H1 (cell line): Measurements from ENCODE around the gene INPP5E. TPM values are rescaled to one million over a fixed set of nuclear protein-coding genes. Genes with fewer than 3 reads are reported as not detected.

Source experiments
- CTCF ChIA-PET: fragments of 300-600 bp; sonication (Branson Sonifier 250); formaldehyde crosslinking; loops from one replicate; lab custom pipeline; 2021; ENCODE audit not compliant: partially characterized antibody; lab: Charles Lee
- POLR2A ChIA-PET: fragments of 300-600 bp; sonication (Branson Sonifier 250); formaldehyde crosslinking; loops from one replicate; lab custom pipeline; 2021; ENCODE audit warnings: inconsistent platforms; ENCODE audit not compliant: partially characterized antibody; lab: Charles Lee
- DNase-seq, 2 experiments: peaks; one replicate each; pipeline versions ENCODE4 v3.0.0 to v3.0.0-alpha.2; 2010 to 2022; ENCODE audit warnings: low spot score in 2 of 2, low read depth in 1 of 2, mixed read lengths in 1 of 2
- FAIRE-seq: peaks from 2 replicates; lab custom pipeline; 2011; peaks lifted over from hg19 to GRCh38; lab: Jason Lieb, UNC
- H2AFZ ChIP-seq: 2 replicates; pipeline ENCODE4 v1.8.1; 2012; ENCODE audit warnings: low read length, inconsistent platforms
- H2AK5ac ChIP-seq: 2 replicates; pipeline ENCODE4 v1.6.1; 2013; ENCODE audit warnings: low read depth, low read length
- H2BK120ac ChIP-seq: replicated peaks from 2 replicates; pipeline ENCODE3; 2013; ENCODE audit warnings: low read depth, low read length, inconsistent platforms
- H2BK12ac ChIP-seq: 2 replicates; pipeline ENCODE4 v1.6.1; 2013; ENCODE audit warnings: low read depth, low read length
- H2BK15ac ChIP-seq: 2 replicates; pipeline ENCODE4 v1.6.1; 2013; ENCODE audit warnings: low read length
- H2BK20ac ChIP-seq: 2 replicates; pipeline ENCODE4 v1.6.1; 2013; ENCODE audit warnings: low read length
- H2BK5ac ChIP-seq: 2 replicates; pipeline ENCODE4 v1.6.1; 2013; ENCODE audit warnings: low read depth, low read length
- H3K14ac ChIP-seq: 2 replicates; pipeline ENCODE4 v1.6.1; 2013; ENCODE audit warnings: inconsistent platforms; ENCODE audit not compliant: insufficient read length
- H3K18ac ChIP-seq: 2 replicates; pipeline ENCODE4 v1.6.1; 2013; ENCODE audit warnings: low read length; ENCODE audit errors: extremely low read depth
- H3K23ac ChIP-seq: 2 replicates; pipeline ENCODE4 v1.6.1; 2013; ENCODE audit warnings: inconsistent platforms; ENCODE audit not compliant: insufficient read length
- H3K23me2 ChIP-seq: 2 replicates; pipeline ENCODE4 v1.6.1; 2013; ENCODE audit warnings: low read depth, low read length
- H3K27ac ChIP-seq: 2 replicates; pipeline ENCODE4 v1.6.1; 2011; ENCODE audit warnings: low read depth, low read length, inconsistent platforms
- H3K27me3 ChIP-seq, 4 experiments: replicated peaks in 1 of 4; 1 replicate in 1 of 4; 2 replicates in 3 of 4; pipeline versions ENCODE4 v1.6.1 to v1.8.1; 2011 to 2013; ENCODE audit warnings: low read length in 3 of 4, mild to moderate bottlenecking in 3 of 4, inconsistent platforms in 2 of 4, mixed read lengths in 2 of 4, moderate library complexity in 1 of 4; ENCODE audit not compliant: control insufficient read depth in 3 of 4, insufficient read depth in 3 of 4; ENCODE audit errors: extremely low read depth in 1 of 4
- H3K36me3 ChIP-seq, 4 experiments: 2 replicates each; pipeline versions ENCODE4 v1.6.1 to v1.8.1; 2011 to 2013; ENCODE audit warnings: mild to moderate bottlenecking in 4 of 4, low read length in 3 of 4, moderate library complexity in 2 of 4, control low read depth in 1 of 4, inconsistent platforms in 1 of 4; ENCODE audit not compliant: insufficient read depth in 4 of 4, control insufficient read depth in 2 of 4
- H3K4ac ChIP-seq: replicated peaks from 2 replicates; pipeline ENCODE3; 2013; ENCODE audit warnings: low read length, low read depth, mixed read lengths, inconsistent platforms; ENCODE audit not compliant: insufficient read length
- H3K4me1 ChIP-seq, 4 experiments: replicated peaks in 1 of 4; 1 replicate in 1 of 4; 2 replicates in 3 of 4; pipeline versions ENCODE4 v1.6.1 to v1.8.1; 2011 to 2013; ENCODE audit warnings: low read length in 3 of 4, inconsistent platforms in 2 of 4, mixed read lengths in 1 of 4; ENCODE audit not compliant: insufficient read depth in 4 of 4, control insufficient read depth in 3 of 4
- H3K4me2 ChIP-seq, 2 experiments: 2 replicates each; pipeline versions ENCODE4 v1.6.1 to v1.8.1; 2011 to 2013; ENCODE audit warnings: low read depth in 2 of 2, low read length in 2 of 2, control low read depth in 1 of 2, inconsistent platforms in 1 of 2, mild to moderate bottlenecking in 1 of 2; ENCODE audit not compliant: insufficient read depth in 1 of 2
- H3K4me3 ChIP-seq, 4 experiments: fragments of 200-600, 300-600 bp in 1 of 4; sonication (generic), shearing (Covaris generic), sonication (Bioruptor Twin) in 1 of 4; 2 replicates each; pipeline versions ENCODE4 v1.5.1 to v1.8.1; 2011 to 2016; ENCODE audit warnings: low read length in 4 of 4, low read depth in 3 of 4, control low read depth in 2 of 4, inconsistent platforms in 2 of 4, mild to moderate bottlenecking in 2 of 4, mixed read lengths in 1 of 4, moderate library complexity in 1 of 4; ENCODE audit not compliant: insufficient read depth in 2 of 4; ENCODE audit errors: extremely low read depth in 1 of 4
- H3K56ac ChIP-seq: replicated peaks from 2 replicates; pipeline ENCODE3; 2013; ENCODE audit warnings: low read depth, mild to moderate bottlenecking, mixed read lengths, low read length, inconsistent platforms; ENCODE audit not compliant: insufficient read length
- H3K79me1 ChIP-seq: 2 replicates; pipeline ENCODE4 v1.6.1; 2013; ENCODE audit warnings: low read depth, low read length, control low read depth
- H3K79me2 ChIP-seq, 2 experiments: 2 replicates each; pipeline versions ENCODE4 v1.6.1 to v1.8.1; 2012 to 2013; ENCODE audit warnings: low read length in 2 of 2, mild to moderate bottlenecking in 2 of 2, inconsistent platforms in 1 of 2; ENCODE audit not compliant: insufficient read depth in 2 of 2, control insufficient read depth in 1 of 2
- H3K9ac ChIP-seq, 4 experiments: replicated peaks in 1 of 4; 1 replicate in 1 of 4; 2 replicates in 3 of 4; pipeline versions ENCODE4 v1.6.1 to v1.8.1; 2011 to 2013; ENCODE audit warnings: low read depth in 3 of 4, low read length in 3 of 4, control low read depth in 2 of 4, mild to moderate bottlenecking in 2 of 4, moderate library complexity in 2 of 4, inconsistent platforms in 1 of 4; ENCODE audit errors: extremely low read depth in 1 of 4
- H3K9me3 ChIP-seq, 2 experiments: 2 replicates each; pipeline versions ENCODE4 v1.6.1 to v1.8.1; 2012 to 2013; ENCODE audit warnings: mild to moderate bottlenecking in 2 of 2, moderate library complexity in 2 of 2, control low read depth in 1 of 2, inconsistent platforms in 1 of 2, low read depth in 1 of 2, low read length in 1 of 2, mixed read lengths in 1 of 2; ENCODE audit not compliant: insufficient read depth in 2 of 2
- H4K20me1 ChIP-seq, 2 experiments: replicated peaks in 1 of 2; 2 replicates each; pipeline versions ENCODE3 to v1.8.1; 2011 to 2013; ENCODE audit warnings: inconsistent platforms in 2 of 2, low read length in 2 of 2, mild to moderate bottlenecking in 1 of 2; ENCODE audit not compliant: insufficient read depth in 2 of 2, control insufficient read depth in 1 of 2
- H4K5ac ChIP-seq: 2 replicates; pipeline ENCODE4 v1.6.1; 2013; ENCODE audit warnings: low read length, low read depth, mixed read lengths, inconsistent platforms; ENCODE audit not compliant: insufficient read length
- H4K8ac ChIP-seq: 2 replicates; pipeline ENCODE4 v1.8.0; 2013; ENCODE audit warnings: mild to moderate bottlenecking, moderate library complexity, low read length, inconsistent platforms; ENCODE audit not compliant: insufficient read depth; ENCODE audit errors: extremely low read depth
- H4K91ac ChIP-seq: replicated peaks from 2 replicates; pipeline ENCODE3; 2013; ENCODE audit warnings: low read length, mixed read lengths, inconsistent platforms; ENCODE audit not compliant: insufficient read length
- BRCA1 ChIP-seq: IDR thresholded peaks from 2 replicates; pipeline ENCODE4 v1.6.1; 2012; ENCODE audit warnings: low read depth, low read length, improper control_type of control experiment
- CBX8 ChIP-seq: fragments of 300-800, 300-1000 bp; sonication (generic); IDR thresholded peaks from 2 replicates; pipeline ENCODE4 v1.7.1; 2016; ENCODE audit warnings: low read depth, low read length, borderline replicate concordance
- GTF2F1 ChIP-seq: IDR thresholded peaks from 2 replicates; pipeline ENCODE4 v1.6.1; 2012; ENCODE audit warnings: low read depth, low read length, improper control_type of control experiment, borderline replicate concordance
- KDM4A ChIP-seq: IDR thresholded peaks from one replicate; pipeline ENCODE4 v1.7.1; 2012; ENCODE audit warnings: low read depth, mild to moderate bottlenecking, moderate library complexity, low read length, inconsistent platforms; ENCODE audit not compliant: severe bottlenecking
- RAD21 ChIP-seq, 2 experiments: IDR thresholded peaks in 1 of 2; conservative IDR thresholded peaks in 1 of 2; 2 replicates each; pipeline ENCODE4 v1.6.1; 2011; ENCODE audit warnings: low read depth in 2 of 2, low read length in 2 of 2, improper control_type of control experiment in 1 of 2, inconsistent platforms in 1 of 2, mild to moderate bottlenecking in 1 of 2, moderate library complexity in 1 of 2
- RBBP5 ChIP-seq: IDR thresholded peaks from 2 replicates; pipeline ENCODE4 v1.7.1; 2012; ENCODE audit warnings: low read depth, mild to moderate bottlenecking, inconsistent platforms, low read length, moderate library complexity, borderline replicate concordance
- RFX5 ChIP-seq: IDR thresholded peaks from 2 replicates; pipeline ENCODE4 v1.6.1; 2011; ENCODE audit warnings: low read depth, low read length, improper control_type of control experiment, borderline replicate concordance
- SIRT6 ChIP-seq: IDR thresholded peaks from one replicate; pipeline ENCODE4 v1.7.1; 2012; ENCODE audit warnings: low read length, inconsistent platforms
- SP4 ChIP-seq: IDR thresholded peaks from 2 replicates; pipeline ENCODE4 v1.6.1; 2012; ENCODE audit warnings: low read length, inconsistent platforms
- WGBS, 2 experiments: shearing (Covaris generic) in 1 of 2; methylation state at CpG; one replicate each; pipeline versions ENCODE4 v1.1.6 to v1.1.7; 2013 to 2015; ENCODE audit warnings: low lambda C conversion rate in 2 of 2, mixed read lengths in 2 of 2, inconsistent platforms in 1 of 2, low coverage in 1 of 2, missing lambda C conversion rate in 1 of 2; ENCODE audit not compliant: insufficient replicate concordance in 2 of 2, insufficient coverage in 1 of 2, insufficient read length in 1 of 2; ENCODE audit errors: extremely low coverage in 1 of 2, missing lambda C conversion rate in 1 of 2; 5-methylcytosine and 5-hydroxymethylcytosine counted together
- polyA plus RNA-seq, 7 experiments: library from polyadenylated mRNA; depleted of rRNA in 3 of 7; stranded (reverse) in 5 of 7; unstranded in 2 of 7; fragments of >200 nt in 5 of 7; fragments of 200-250 nt in 2 of 7; gene quantifications; 1 replicate in 5 of 7; 2 replicates in 1 of 7; 4 replicates in 1 of 7; pipeline versions ENCODE4 v1.2.1 to v1.2.3, GENCODE V29; 2011 to 2013; ENCODE audit warnings: missing spikeins in 2 of 7, mixed read lengths in 2 of 7
- total RNA-seq: library from RNA; stranded (reverse); fragmentation: NEBNext Ultra II Directional; extraction: Animal tissue kit (Norgen Biotek cat#: 25700); gene quantifications from 2 replicates; pipeline ENCODE4 v1.2.1, GENCODE V29; 2021

Gene INPP5E
- total and polyA plus RNA-seq, 2 of the 8 experiments (the other 6 are each of a cell fraction or from before 2014, with no cell fraction given) = 8.7 to 11.3 TPM

DNA sequence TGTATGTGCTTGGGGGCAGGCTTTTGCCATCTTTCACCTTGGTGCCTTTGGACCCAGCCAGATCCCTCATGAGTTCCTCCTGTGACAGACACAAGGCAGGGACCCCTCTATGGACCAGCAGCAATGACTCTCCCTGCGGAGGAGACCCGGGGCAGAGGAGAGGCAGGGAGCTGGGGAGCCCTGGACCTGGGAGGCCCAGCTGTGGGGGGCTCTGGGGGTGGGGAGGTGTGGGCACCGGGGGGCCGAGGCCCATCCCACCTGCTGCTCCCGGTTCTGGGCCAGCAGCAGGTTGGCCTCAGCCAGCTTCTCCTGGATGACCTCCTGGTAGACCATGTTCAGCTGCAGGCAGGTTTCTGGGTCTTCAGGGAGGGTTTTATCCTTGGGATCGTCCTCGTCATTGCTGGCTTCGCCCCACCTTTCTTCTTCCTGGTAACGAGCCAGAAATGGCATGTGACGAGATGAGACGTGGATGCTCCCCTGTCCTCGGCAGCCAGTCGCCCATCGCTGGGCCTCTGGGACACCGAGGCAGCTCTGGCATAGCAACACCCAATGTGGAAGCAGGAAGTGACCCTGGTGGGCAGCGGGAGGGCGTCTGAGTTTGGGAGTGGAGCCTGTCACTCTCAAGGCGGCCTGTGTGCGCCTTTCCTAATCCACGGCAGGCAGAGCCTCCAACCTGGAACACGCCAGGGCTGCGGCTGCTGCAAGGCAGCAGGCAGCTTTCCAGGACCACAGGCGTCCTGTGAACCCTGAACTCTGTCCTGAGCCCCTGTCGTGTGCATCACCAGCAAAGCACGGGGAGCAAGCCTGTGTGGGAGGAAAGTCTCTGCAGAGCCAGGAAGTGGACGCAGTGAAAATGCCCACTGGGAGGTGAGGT, 44.1 kb downstream of the INPP5E start:
- Histone ChIP-seq H2BK5ac (no peak overlapping the region), H3K23ac (no peak overlapping the region), H4K91ac (no peak overlapping the region), H3K4me1 (peaks cover 0 to 10% (median 7%) of the 10 kb centered on the region in 4 experiments; a peak in 5 of 7 replicates), H2BK15ac (no peak overlapping the region), H4K5ac (no peak overlapping the region), H3K9me3 (no peaks in the 10 kb centered on the region), H3K4me2 (no peak overlapping the region), H2AFZ (no peak overlapping the region), H3K4ac (no peak overlapping the region), H3K14ac (no peak overlapping the region), H3K27me3 (no peaks in the 10 kb centered on the region), H2BK120ac (no peak overlapping the region), H3K23me2 (peaks cover 6% of the 10 kb centered on the region; the same call in 1 of the 2 replicates), H2BK20ac (no peak overlapping the region), H4K8ac (no peak overlapping the region), H3K27ac (no peak overlapping the region), H2AK5ac (no peak overlapping the region), H3K9ac (no peak overlapping the region), H3K79me1 (peaks cover 10% of the 10 kb centered on the region; the same call in 1 of the 2 replicates), H4K20me1 (peaks cover 6 to 11% of the 10 kb centered on the region in 2 experiments), H3K79me2 (peaks cover 0 to 26% of the 10 kb centered on the region in 2 experiments; a peak in 2 of 4 replicates), H2BK12ac (no peak overlapping the region), H3K56ac (no peak overlapping the region), H3K4me3 (no peak overlapping the region), H3K36me3 (peaks cover 39 to 65% (median 60%) of the 10 kb centered on the region in 4 experiments), H3K18ac (no peak overlapping the region)
- POLR2A ChIA-PET = interaction anchor here (2.1 to 14.6 kb wide), 4 partner anchors 8 to 31 kb away, joined by 10 to 139 read pairs (median 98); partner anchors contain the start of genes CARD9, DNLZ, ENTR1 and PMPCA
- FAIRE-seq (no peak), DNase-seq (no peak)
- no peak for TF ChIP-seq BRCA1
- no peak for TF ChIP-seq RAD21 (IDR thresholded peaks at IDR 0.05 in 1 of 2, conservative IDR thresholded peaks at IDR 0.05 in 1 of 2; ENCODE audit: low read depth in 2 of 2, low read length in 2 of 2)
- no peak for TF ChIP-seq SP4
- TF ChIP-seq RBBP5 = no peak
- no peak for TF ChIP-seq RFX5
- TF ChIP-seq KDM4A = no peak
- no peak for TF ChIP-seq CBX8
- no peak for TF ChIP-seq GTF2F1
- no peak for TF ChIP-seq SIRT6
- CTCF ChIA-PET = interaction anchor here (0.6 to 1.6 kb wide), 3 partner anchors 17 to 32 kb away, joined by 3 to 4 read pairs (median 4); partner anchors contain the start of genes CARD9 and DNLZ
- WGBS, 2 experiments = 93% methylated on average over 21 of the region's 26 CpGs; no CpG with 5 or more reads in 1 of the 2 experiments
